Stimulated activated CD8-positive, alpha-beta memory T cell treated with anti-CD3 and anti-CD28 coated beads, Interleukin-4, amount 100 ng/mL, for 48 hours (primary cell): ENCODE measurements around the gene SYCE3.
"Not testable (repeated sequence)": the region's sequence is repeated elsewhere in the genome, so short reads cannot be mapped to it uniquely, and the experiment has no call there.

Source experiments
- DNase-seq: peaks from one replicate; pipeline ENCODE4 v3.0.0-alpha.2; 2020

SYCE3 gene

DNA sequence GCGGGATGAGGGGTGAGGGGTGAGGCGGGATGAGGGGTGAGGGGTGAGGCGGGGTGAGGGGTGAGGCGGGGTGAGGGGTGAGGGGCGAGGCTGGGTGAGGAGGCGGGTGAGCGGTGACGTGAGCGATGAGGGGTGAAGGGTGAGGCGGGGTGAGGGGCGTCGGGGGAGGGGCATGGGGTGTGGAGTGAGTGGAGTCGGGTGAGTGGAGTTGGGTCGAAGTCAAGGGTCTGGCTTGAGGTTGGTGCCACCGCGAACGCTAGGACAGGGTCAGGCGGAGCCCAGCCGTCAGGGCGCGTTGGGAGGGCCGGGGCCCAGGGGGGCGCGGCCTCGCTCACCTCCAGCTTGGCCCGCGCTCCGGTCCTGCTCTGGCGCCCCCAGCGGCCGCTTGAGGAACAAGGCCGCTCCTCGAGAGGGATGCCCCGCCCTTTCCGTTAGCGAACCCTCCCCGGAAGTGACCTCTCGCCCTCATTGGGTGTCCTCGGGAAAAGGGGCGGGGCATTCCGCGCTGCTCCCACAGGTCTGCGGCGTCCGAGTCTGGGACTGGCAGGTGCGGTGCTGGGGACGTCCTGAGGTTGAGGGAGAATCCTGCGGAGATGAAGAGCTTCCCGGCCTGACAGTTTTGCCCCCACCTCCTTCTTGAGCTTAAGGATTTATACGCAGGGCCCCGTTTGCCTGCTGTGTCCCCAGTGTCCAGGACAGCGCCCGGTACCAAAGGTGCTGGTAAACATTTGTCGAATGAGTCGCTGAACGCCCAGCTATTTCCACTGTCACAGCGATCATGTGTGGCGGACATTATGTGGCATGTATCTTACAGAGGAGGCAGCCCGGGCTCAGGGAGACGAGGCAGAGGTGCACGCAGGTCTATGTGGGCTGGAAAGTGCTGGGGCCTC lies at the start of gene SYCE3:
Gene SYCE3 (minus strand): TSS at position 397 of the 890 bp plus-strand sequence. CDS start 6,514 bp downstream, outside the sequence.
- DNase-seq, result peak; percentile 99

- no peak for DNase-seq
Measured at GRCh38 chr22:50612168-50612527, 49.4 kb upstream of the SYCE3 start.

- no peak for DNase-seq
Measured at GRCh38 chr22:50611341-50612060, 48.8 kb upstream of the SYCE3 start.

- DNase-seq, result no peak
Measured at GRCh38 chr22:50610581-50610980, 47.9 kb upstream of the SYCE3 start.

GRCh38 chr22:50610041-50610451 lies 47.3 kb upstream of the SYCE3 start:
- DNase-seq, result no peak

DNA sequence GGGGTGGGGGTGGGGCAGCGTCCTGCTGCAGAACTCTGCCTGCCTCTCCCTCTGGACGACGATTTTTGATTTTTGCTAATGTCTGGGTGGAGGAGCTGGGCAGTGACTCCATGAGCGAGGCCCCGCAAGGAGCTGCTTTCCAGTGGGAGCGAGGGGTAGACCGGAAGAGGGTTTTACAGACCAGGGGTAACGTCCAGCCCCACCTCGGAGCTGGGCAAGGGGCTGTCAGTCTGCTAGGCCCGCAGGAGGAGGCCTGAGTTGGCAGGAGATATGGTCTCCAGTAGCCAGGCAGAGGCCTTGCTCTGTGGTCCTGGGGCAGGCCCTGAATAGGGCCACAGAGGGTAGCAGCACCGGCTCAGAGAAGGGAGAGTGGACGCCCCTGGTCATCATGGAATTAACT lies 46.9 kb upstream of the SYCE3 start:
- DNase-seq, result no peak

- no peak for DNase-seq
Measured at GRCh38 chr22:50608996-50609395, 46.3 kb upstream of the SYCE3 start.

DNA sequence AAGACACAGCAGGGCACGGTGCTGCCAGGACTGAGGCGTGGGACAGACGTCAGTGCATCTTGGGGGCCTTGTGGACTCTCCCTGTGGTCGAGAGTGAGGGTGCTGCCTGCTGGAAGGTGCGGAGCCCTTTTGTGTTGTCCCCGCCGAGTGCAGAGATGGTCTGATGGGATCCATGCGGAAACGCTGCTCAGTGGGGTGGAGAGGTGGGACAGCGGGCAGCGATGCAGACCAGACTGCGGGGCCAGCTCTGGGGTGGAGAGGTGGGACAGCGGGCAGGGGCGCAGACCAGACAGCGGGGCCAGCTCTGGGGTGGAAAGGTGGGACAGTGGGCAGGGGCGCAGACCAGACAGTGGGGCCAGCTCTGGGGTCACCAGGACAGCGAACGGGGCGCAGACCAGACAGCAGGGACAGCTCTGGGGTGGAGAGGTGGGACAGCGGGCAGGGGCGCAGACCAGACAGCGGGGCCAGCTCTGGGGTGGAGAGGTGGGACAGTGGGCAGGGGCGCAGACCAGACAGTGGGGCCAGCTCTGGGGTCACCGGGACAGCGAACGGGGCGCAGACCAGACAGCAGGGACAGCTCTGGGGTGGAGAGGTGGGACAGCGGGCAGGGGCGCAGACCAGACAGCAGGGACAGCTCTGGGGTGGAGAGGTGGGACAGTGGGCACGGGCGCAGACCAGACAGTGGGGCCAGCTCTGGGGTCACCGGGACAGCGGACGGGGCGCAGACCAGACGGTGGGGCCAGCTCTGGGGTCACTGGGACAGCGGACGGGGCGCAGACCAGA lies 45.5 kb upstream of the SYCE3 start:
- not testable (repeated sequence) for DNase-seq

DNA sequence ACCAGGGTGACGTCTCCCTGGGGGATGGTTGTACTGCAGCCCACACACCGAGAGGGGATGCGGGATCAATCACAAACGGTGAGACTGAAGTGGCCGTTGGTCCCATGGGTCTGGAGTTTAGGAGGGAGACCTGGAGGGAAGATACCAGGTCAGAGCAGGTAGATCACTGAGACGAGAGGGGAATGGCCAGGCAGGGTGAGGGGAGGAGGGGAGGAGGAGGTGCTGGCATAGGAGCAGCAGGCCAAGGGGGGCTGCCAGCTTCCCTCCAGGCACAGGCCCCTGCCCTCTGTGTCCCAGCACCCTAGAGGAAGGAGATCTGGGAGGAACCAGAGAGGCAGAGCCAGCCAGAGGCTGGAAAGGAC lies 44.9 kb upstream of the SYCE3 start:
- DNase-seq, result no peak

DNA sequence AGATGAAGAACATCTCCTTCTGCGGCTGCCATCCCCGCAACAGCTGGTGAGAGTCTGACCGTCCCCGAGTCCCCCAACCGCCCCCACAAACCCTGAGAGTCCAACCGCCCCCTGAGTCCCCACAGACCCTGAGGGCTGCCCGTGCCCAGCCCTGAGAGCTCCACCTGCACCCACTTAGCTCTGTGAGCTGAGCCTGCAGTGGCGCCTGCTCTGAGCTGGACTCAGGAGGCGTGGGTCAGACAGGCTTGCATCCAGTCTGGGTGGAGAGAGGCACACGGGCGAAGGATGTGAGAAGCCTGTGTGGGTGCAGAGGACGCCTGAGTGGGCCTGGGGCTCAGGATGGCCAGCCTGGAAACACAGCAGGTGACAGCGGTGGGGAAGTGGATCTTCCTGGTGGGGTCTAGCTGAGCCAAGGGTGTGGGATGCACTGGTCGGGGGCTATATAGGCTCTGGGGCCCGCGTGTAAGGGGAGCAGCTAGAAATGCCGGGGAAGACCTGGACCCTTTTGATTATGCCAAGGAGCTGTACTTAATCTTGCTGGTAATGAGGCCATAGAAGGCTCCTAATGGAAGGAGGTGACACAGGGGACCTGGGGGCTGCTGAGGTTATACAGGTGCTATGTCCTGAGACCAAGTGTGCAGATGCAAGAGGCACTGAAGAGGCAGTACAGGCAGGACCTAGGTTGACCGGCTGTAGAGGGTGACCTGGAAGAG lies 44.4 kb upstream of the SYCE3 start:
- DNase-seq, result no peak

- no peak for DNase-seq
Measured at GRCh38 chr22:50606165-50606945, 43.6 kb upstream of the SYCE3 start.

DNA sequence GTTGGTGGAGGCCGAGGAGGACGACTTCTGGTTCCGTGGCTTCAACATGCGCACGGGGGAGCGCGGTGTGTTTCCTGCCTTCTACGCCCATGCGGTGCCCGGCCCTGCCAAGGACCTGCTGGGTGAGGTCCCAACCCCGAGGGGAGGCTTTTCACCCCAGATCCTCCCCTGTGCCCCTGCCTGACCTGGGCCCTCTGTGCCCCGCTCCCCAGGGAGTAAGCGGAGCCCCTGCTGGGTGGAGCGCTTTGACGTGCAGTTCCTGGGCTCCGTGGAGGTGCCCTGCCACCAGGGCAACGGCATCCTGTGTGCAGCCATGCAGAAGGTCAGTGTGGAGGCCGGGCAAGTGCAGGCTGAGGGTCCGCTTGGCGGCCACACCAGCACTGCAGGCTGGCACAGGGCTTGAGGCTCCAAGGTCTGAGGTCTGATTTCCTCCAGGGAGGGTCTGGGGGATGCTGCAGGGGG lies 42.9 kb upstream of the SYCE3 start:
- no peak for DNase-seq

DNA sequence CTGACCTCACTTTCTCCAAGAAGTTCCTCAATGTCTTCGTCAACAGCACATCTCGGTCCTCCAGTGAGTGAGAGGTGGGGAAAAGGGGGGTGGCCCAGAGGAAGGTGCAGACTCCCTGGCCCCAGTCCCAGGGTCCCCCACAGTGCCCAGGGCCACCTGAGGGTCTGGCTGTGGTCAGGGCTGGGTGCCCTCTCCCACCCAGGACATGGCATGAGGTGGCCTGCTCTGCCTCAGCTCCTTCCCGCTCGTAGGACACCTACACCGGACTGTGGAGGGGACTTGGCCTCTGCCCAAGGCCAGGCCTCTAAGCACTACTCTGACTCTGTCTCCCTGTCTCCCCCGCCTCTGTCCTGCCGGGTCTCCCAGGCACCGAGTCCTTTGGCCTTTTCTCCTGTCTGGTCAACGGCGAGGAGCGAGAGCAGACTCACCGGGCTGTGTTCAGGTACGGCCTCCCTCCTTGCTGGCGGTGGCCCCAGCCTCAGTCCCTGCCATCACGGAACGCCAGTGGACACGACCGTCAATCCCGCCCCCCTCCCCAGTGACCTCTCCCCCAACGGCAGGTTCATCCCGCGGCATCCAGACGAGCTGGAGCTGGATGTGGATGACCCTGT lies 42.4 kb upstream of the SYCE3 start:
- no peak for DNase-seq

GRCh38 chr22:50604256-50605001 lies 41.7 kb upstream of the SYCE3 start:
- DNase-seq, result no peak

- no peak for DNase-seq
Measured at GRCh38 chr22:50603511-50604255, 41.0 kb upstream of the SYCE3 start.

DNA sequence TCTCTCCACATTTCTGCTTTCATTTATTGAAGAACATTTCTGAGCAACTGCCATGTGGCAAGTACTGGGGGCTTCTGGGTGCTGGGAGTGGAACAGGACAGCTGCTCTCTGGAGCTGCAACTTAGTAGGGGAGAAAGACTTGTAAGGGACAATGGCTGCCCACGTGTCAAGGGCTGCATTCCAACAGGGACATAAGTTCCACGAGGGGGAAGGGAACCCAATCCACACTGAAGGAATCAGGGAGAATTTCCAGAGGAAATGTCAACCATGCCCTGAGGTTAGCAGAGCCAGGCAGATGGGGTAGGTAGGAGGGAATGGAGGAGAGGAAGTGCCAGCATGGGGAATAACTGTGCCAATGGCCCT lies 39.6 kb upstream of the SYCE3 start:
- DNase-seq, result no peak

- DNase-seq, result no peak
Measured at GRCh38 chr22:50601669-50602337, 39.1 kb upstream of the SYCE3 start.

GRCh38 chr22:50600967-50601668 lies 38.4 kb upstream of the SYCE3 start:
- no peak for DNase-seq

- no peak for DNase-seq
Measured at GRCh38 chr22:50600538-50600937, 37.8 kb upstream of the SYCE3 start, which contains the start of gene MAPK8IP2. Gene MAPK8IP2, plus strand, starts transcription at chr22:50600793. Its CDS starts 26 bp downstream, at chr22:50600819.
